Measurements from ENCODE around the gene FHIT.

The FHIT gene

DNA sequence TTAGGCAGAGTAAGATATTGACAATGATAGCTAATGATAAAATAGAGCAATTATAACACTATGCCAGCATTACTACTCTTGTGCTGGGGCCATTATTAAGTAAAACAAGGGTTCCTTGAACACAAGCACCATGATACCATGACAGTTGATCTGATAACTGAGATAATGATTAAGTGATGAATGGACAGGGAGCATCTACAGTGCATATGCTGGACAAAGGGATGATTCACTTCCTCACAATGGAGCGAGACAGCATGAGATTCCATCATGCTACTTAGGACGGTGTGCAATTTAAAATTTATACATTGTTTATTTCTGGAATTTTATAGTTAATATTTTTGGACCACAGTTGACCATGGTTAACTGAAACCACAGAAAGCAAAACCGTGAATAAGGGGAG is 156.6 kb downstream of the FHIT start:
- Histone ChIP-seq H3K27ac (ENCODE audit: insufficient read depth, low read length, poor library complexity, severe bottlenecking) (no peak overlapping the region), H3K9me3 (ENCODE audit: control insufficient read depth, low read length) (no peaks in the 10 kb centered on the region), H3K4me3 (ENCODE audit: insufficient read depth, low read depth, low read length, poor library complexity, severe bottlenecking) (no peak overlapping the region), H3K36me3 (ENCODE audit: control insufficient read depth, insufficient read depth, low read length) (no peaks in the 10 kb centered on the region), H3K27me3 (replicated peaks; ENCODE audit: control insufficient read depth, insufficient read depth, low read length, poor library complexity, severe bottlenecking) (no peaks in the 10 kb centered on the region), H3K4me1 (ENCODE audit: control insufficient read depth, insufficient read depth, low read length, poor library complexity, severe bottlenecking) (no peaks in the 10 kb centered on the region)
- no peak for DNase-seq

DNA sequence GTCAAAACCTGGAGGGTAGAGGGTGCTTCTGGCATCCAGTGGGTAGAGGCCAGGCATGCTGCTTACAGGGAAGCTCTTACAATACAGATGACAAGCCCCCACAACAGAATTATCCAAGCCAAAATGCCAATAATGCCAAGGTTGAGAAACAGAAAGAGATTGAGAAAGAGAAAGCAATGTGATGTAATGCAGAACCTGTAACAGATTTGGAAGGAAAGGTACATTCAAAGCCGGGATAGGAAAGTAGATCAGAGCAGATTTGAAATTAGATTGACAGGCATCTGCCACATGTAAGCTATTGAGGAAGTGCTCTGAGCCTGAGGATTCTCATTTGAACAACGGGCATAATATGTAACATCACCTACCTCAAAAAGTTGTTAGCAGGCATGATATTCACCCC is 157.9 kb downstream of the FHIT start:
- H3K27me3 ChIP-seq (replicated peaks; ENCODE audit: control insufficient read depth, insufficient read depth, low read length, poor library complexity, severe bottlenecking), result no peaks in the 10 kb centered on the region
- H3K9me3 ChIP-seq (ENCODE audit: control insufficient read depth, low read length), result no peaks in the 10 kb centered on the region
- DNase-seq, result no peak

DNA sequence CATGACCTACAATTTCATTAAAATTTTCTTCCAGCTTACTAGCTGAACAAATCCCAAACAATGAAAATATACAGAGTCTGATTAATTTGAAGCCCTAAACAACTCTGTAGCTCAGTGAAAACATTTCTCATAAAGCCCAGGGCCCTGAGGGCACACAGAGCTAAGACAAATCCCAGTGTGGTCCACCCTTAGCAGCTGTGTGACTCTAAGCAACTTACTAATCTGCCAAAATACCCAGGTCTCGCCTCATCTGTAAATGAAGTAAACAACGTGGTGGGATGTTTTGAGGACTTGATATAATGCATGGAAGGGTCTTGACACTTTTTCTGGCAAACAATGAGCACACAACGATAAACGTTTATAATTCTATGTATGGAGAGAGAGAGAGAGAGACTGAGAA is 158.4 kb downstream of the FHIT start:
- Histone ChIP-seq H3K4me1 (ENCODE audit: control insufficient read depth, insufficient read depth, low read length, poor library complexity, severe bottlenecking) (no peaks in the 10 kb centered on the region), H3K27me3 (replicated peaks; ENCODE audit: control insufficient read depth, insufficient read depth, low read length, poor library complexity, severe bottlenecking) (no peaks in the 10 kb centered on the region), H3K9me3 (ENCODE audit: control insufficient read depth, low read length) (no peaks in the 10 kb centered on the region), H3K36me3 (ENCODE audit: control insufficient read depth, insufficient read depth, low read length) (no peaks in the 10 kb centered on the region), H3K4me3 (ENCODE audit: insufficient read depth, low read depth, low read length, poor library complexity, severe bottlenecking) (no peak overlapping the region), H3K27ac (ENCODE audit: insufficient read depth, low read length, poor library complexity, severe bottlenecking) (no peak overlapping the region)
- no peak for DNase-seq

More for the DNA sequence above, 157.9 kb downstream of the FHIT start:
- Histone ChIP-seq H3K36me3 (ENCODE audit: control insufficient read depth, insufficient read depth, low read length) (no peaks in the 10 kb centered on the region), H3K4me1 (ENCODE audit: control insufficient read depth, insufficient read depth, low read length, poor library complexity, severe bottlenecking) (no peaks in the 10 kb centered on the region), H3K4me3 (ENCODE audit: insufficient read depth, low read depth, low read length, poor library complexity, severe bottlenecking) (no peak overlapping the region), H3K27ac (ENCODE audit: insufficient read depth, low read length, poor library complexity, severe bottlenecking) (no peak overlapping the region)

DNA sequence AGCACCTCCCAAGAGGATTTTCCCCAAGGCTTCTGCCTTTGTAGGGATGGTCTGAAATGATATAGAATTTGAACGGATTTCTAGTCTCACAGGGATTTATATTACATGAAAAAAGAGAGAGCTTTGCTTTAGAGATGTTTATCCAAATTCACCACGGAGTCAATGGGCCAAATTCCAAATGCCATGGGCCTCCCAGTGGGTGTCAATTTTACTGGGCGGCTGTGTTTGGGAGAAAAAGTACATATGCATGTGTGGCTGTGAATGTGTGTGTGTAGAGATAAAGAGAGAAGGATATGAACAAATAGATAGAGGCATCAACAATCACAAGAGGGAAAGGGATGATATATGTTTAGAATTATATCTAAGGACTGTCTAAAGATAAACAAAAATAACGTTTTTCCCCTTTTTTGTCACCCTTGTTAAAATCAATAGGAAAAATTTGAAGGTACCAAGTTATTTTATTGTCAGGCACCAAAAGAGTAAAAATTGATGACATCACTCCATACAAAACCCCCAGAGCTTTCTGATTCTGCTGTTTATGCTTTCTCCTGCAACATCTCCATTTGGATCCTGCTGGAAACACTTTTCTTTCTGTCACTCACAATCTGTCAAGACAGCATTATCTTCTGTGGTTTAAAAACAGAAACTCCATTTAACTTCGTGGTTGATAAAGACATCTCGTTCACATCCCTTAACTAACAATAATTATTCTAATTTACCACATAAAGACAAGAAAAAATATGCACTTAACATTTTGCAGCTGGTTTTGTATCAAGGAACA is 160.7 kb downstream of the FHIT start:
- H3K4me1 ChIP-seq (ENCODE audit: control insufficient read depth, insufficient read depth, low read length, poor library complexity, severe bottlenecking), result no peaks in the 10 kb centered on the region
- no peak overlapping the region for H3K4me3 ChIP-seq (ENCODE audit: insufficient read depth, low read depth, low read length, poor library complexity, severe bottlenecking)
- no peak for DNase-seq
- no peaks in the 10 kb centered on the region for H3K36me3 ChIP-seq (ENCODE audit: control insufficient read depth, insufficient read depth, low read length)
- H3K9me3 ChIP-seq (ENCODE audit: control insufficient read depth, low read length), result no peaks in the 10 kb centered on the region
- H3K27me3 ChIP-seq (replicated peaks; ENCODE audit: control insufficient read depth, insufficient read depth, low read length, poor library complexity, severe bottlenecking), result no peaks in the 10 kb centered on the region
- H3K27ac ChIP-seq (ENCODE audit: insufficient read depth, low read length, poor library complexity, severe bottlenecking), result no peak overlapping the region

DNA sequence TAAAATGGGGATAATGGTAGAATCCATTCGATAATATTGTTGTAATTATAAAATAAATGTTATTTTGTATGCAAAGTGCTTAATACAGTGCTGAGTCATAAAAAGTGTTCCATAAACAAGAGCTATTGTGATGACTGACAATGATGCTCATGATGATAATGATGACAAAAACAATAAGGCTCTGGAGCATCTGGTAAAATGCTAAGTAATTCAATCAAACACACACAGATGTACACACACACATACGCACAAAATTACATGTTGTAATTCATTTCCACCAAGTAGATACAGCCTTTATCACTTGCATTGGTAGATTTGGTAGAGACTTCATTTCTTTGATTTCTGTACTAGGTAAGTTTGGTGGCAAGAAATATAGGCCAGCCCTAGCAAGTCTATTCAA is 163.8 kb downstream of the FHIT start:
- H3K4me1 ChIP-seq (ENCODE audit: control insufficient read depth, insufficient read depth, low read length, poor library complexity, severe bottlenecking), result no peaks in the 10 kb centered on the region
- H3K27ac ChIP-seq (ENCODE audit: insufficient read depth, low read length, poor library complexity, severe bottlenecking), result no peak overlapping the region
- H3K9me3 ChIP-seq (ENCODE audit: control insufficient read depth, low read length), result no peaks in the 10 kb centered on the region
- no peak for DNase-seq
- H3K27me3 ChIP-seq (replicated peaks; ENCODE audit: control insufficient read depth, insufficient read depth, low read length, poor library complexity, severe bottlenecking), result no peaks in the 10 kb centered on the region
- no peak overlapping the region for H3K4me3 ChIP-seq (ENCODE audit: insufficient read depth, low read depth, low read length, poor library complexity, severe bottlenecking)
- H3K36me3 ChIP-seq (ENCODE audit: control insufficient read depth, insufficient read depth, low read length), result no peaks in the 10 kb centered on the region

DNA sequence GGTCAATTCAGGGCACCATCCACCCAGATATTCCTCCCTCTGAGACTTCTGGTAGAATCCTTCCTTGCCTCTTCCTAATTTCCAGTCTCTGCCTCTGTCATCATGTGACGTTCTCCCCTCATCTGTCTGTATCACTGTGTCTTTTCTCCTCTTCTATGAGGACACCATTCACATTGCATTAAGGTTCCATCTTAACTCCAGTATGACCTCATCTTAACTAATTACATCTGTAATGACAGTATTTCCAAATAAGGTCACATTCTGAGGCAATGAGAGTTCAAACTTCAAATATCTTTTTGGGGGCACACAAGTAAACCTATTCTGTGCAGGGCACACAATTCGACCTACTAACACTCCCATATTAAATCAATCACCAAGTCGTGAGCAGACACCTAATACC is 169.7 kb downstream of the FHIT start:
- no peaks in the 10 kb centered on the region for H3K4me1 ChIP-seq (ENCODE audit: control insufficient read depth, insufficient read depth, low read length, poor library complexity, severe bottlenecking)
- no peaks in the 10 kb centered on the region for H3K9me3 ChIP-seq (ENCODE audit: control insufficient read depth, low read length)
- no peak for DNase-seq
- no peak overlapping the region for H3K27ac ChIP-seq (ENCODE audit: insufficient read depth, low read length, poor library complexity, severe bottlenecking)
- H3K27me3 ChIP-seq (replicated peaks; ENCODE audit: control insufficient read depth, insufficient read depth, low read length, poor library complexity, severe bottlenecking), result no peaks in the 10 kb centered on the region
- no peak overlapping the region for H3K4me3 ChIP-seq (ENCODE audit: insufficient read depth, low read depth, low read length, poor library complexity, severe bottlenecking)
- H3K36me3 ChIP-seq (ENCODE audit: control insufficient read depth, insufficient read depth, low read length), result no peaks in the 10 kb centered on the region

DNA sequence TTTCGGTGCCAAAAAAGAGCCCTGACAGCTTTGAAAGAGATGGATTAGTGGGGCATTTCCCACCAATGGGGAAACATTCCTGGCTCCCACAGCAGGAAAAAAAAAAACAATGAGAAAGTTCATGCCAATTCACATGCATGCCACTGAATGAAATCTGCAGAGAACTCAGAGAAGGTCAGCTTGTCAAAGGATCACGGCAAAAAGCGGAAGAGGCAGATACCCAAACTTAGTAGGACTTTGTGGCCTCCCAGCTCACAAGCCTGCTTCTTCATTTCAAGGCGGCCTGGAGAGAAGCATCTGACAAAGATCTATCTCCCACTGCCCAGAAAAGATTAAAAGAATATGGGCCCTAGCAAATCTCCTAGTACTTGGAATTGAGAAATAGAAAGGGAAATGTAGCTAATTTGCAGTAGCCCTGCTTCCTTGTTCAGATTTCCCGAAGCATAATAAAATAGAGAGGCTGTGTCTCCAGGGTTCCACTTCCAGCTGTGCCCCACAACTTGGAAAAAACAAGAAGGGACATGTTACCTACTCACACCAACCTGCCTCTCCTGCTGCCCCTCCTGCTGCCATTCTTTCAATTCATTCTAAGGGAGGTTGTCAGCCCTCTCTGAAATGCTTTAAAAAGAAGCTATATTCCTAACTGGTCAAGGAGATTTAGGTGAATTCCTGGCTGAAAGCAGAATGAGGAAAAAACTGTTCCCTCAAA is 170.4 kb downstream of the FHIT start:
- DNase-seq, result no peak
- Histone ChIP-seq H3K4me1 (ENCODE audit: control insufficient read depth, insufficient read depth, low read length, poor library complexity, severe bottlenecking) (no peaks in the 10 kb centered on the region), H3K36me3 (ENCODE audit: control insufficient read depth, insufficient read depth, low read length) (no peaks in the 10 kb centered on the region), H3K27me3 (replicated peaks; ENCODE audit: control insufficient read depth, insufficient read depth, low read length, poor library complexity, severe bottlenecking) (no peaks in the 10 kb centered on the region), H3K9me3 (ENCODE audit: control insufficient read depth, low read length) (no peaks in the 10 kb centered on the region), H3K27ac (ENCODE audit: insufficient read depth, low read length, poor library complexity, severe bottlenecking) (no peak overlapping the region), H3K4me3 (ENCODE audit: insufficient read depth, low read depth, low read length, poor library complexity, severe bottlenecking) (no peak overlapping the region)

DNA sequence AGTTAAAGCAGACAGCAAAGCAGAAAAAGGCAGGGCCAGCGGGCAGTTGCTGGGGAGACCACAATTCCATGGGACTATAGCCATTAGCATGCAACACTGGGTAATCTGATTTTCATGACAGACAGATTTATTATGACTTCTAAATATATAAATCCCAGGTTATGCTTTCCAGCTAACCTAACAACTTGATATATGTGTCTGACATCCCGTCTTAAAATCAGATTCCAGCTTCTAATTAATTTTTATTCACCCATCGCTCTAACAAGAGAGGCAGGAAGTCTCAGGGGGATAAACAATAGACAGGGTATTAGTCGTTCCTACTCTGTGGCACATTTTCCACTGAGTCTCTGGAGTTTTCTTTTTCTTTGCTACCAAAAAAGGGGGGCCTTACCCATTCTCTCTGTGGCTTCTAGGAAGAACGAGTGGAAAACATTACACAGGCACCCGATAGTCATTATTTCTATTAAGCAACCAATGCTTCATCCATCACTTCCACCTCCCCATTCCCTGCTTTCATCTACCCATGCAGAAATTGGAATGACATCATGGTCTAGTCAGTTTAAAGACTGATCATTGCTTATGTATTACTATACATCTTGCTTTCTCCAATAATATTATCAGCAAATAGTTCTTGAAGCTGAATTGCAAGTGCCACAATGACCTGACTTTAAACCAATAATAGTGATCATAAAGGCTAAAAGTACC is 173.1 kb downstream of the FHIT start:
- DNase-seq, result no peak
- Histone ChIP-seq H3K4me1 (ENCODE audit: control insufficient read depth, insufficient read depth, low read length, poor library complexity, severe bottlenecking) (no peaks in the 10 kb centered on the region), H3K27me3 (replicated peaks; ENCODE audit: control insufficient read depth, insufficient read depth, low read length, poor library complexity, severe bottlenecking) (no peaks in the 10 kb centered on the region), H3K9me3 (ENCODE audit: control insufficient read depth, low read length) (no peaks in the 10 kb centered on the region), H3K27ac (ENCODE audit: insufficient read depth, low read length, poor library complexity, severe bottlenecking) (no peak overlapping the region), H3K4me3 (ENCODE audit: insufficient read depth, low read depth, low read length, poor library complexity, severe bottlenecking) (no peak overlapping the region), H3K36me3 (ENCODE audit: control insufficient read depth, insufficient read depth, low read length) (no peaks in the 10 kb centered on the region)

DNA sequence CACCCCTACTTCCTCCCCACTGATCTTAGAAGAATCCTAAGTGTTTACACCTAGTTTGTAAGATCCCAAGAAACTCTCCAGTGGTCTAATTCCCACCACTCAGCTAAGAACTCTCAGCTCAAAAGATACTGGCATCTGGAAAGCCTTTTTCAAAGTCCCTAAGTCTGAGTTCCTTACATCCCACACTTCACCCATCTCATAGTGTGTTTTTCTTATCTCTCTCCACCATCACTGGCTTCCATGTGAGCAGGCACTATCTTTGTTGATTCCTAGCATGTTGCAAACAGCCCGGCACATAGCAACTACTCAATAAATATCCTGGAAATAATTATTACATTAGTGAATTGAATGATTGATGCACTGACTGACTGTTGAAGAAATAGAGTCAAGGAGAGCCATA is 173.7 kb downstream of the FHIT start:
- Histone ChIP-seq H3K36me3 (ENCODE audit: control insufficient read depth, insufficient read depth, low read length) (no peaks in the 10 kb centered on the region), H3K4me1 (ENCODE audit: control insufficient read depth, insufficient read depth, low read length, poor library complexity, severe bottlenecking) (no peaks in the 10 kb centered on the region), H3K9me3 (ENCODE audit: control insufficient read depth, low read length) (no peaks in the 10 kb centered on the region), H3K27me3 (replicated peaks; ENCODE audit: control insufficient read depth, insufficient read depth, low read length, poor library complexity, severe bottlenecking) (no peaks in the 10 kb centered on the region), H3K27ac (ENCODE audit: insufficient read depth, low read length, poor library complexity, severe bottlenecking) (no peak overlapping the region), H3K4me3 (ENCODE audit: insufficient read depth, low read depth, low read length, poor library complexity, severe bottlenecking) (no peak overlapping the region)
- DNase-seq, result no peak

DNA sequence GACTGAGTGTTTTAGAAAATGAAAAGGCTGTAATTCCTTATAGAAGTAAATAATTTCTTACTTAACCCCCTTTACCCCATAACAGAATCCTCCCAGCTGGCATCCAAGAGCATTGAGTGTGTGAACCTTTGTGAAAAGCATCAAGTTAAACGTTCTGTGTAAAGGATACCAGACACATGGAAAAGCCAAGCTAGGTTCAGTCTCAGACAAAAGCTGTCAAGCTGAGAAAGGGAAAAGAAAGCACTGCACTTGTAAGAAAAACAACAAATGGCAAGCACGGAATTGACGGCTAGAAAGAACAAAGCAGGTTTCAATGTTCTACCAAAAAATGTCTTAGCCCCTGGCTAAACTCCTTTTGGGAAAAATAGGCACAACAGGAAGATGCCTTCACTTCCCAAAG is 176.5 kb downstream of the FHIT start:
- H3K27ac ChIP-seq (ENCODE audit: insufficient read depth, low read length, poor library complexity, severe bottlenecking), result no peak overlapping the region
- H3K36me3 ChIP-seq (ENCODE audit: control insufficient read depth, insufficient read depth, low read length), result no peaks in the 10 kb centered on the region
- DNase-seq, result no peak
- H3K4me1 ChIP-seq (ENCODE audit: control insufficient read depth, insufficient read depth, low read length, poor library complexity, severe bottlenecking), result no peaks in the 10 kb centered on the region
- H3K27me3 ChIP-seq (replicated peaks; ENCODE audit: control insufficient read depth, insufficient read depth, low read length, poor library complexity, severe bottlenecking), result no peaks in the 10 kb centered on the region
- H3K9me3 ChIP-seq (ENCODE audit: control insufficient read depth, low read length), result no peaks in the 10 kb centered on the region
- no peak overlapping the region for H3K4me3 ChIP-seq (ENCODE audit: insufficient read depth, low read depth, low read length, poor library complexity, severe bottlenecking)
